Mesendoderm (in vitro differentiated cells): ENCODE results near the gene HMGXB3.

Experiments used
- DNase-seq: peaks from one replicate; pipeline ENCODE4 v3.0.0; 2013
- H2AK5ac ChIP-seq: 2 replicates; pipeline ENCODE4 v1.6.1; 2013; ENCODE audit warnings: low read length, inconsistent platforms
- H2BK120ac ChIP-seq: 2 replicates; pipeline ENCODE4 v1.6.1; 2013; ENCODE audit warnings: low read depth, mild to moderate bottlenecking, low read length, moderate library complexity, mixed read lengths
- H2BK15ac ChIP-seq: replicated peaks from 2 replicates; pipeline ENCODE4 v1.6.1; 2013; ENCODE audit warnings: low read depth, mild to moderate bottlenecking, moderate library complexity
- H2BK5ac ChIP-seq: 2 replicates; pipeline ENCODE4 v1.6.1; 2013; ENCODE audit warnings: low read length, inconsistent platforms
- H3K18ac ChIP-seq: 2 replicates; pipeline ENCODE4 v1.6.1; 2013; ENCODE audit warnings: mild to moderate bottlenecking, low read length, mixed read lengths
- H3K23ac ChIP-seq: one replicate; pipeline ENCODE4 v1.6.1; 2013; ENCODE audit warnings: low read length
- H3K27ac ChIP-seq: 2 replicates; pipeline ENCODE4 v1.5.1; 2013; ENCODE audit warnings: low read depth, mild to moderate bottlenecking, inconsistent platforms, low read length, moderate library complexity
- H3K27me3 ChIP-seq: 2 replicates; pipeline ENCODE4 v1.6.1; 2013; ENCODE audit warnings: low read length, control low read depth, mild to moderate bottlenecking, inconsistent platforms; ENCODE audit not compliant: insufficient read depth, poor library complexity
- H3K36me3 ChIP-seq: 2 replicates; pipeline ENCODE4 v1.6.1; 2013; ENCODE audit warnings: low read length, inconsistent platforms; ENCODE audit not compliant: control insufficient read depth, insufficient read depth
- H3K4ac ChIP-seq: one replicate; pipeline ENCODE4 v1.6.1; 2013; ENCODE audit warnings: low read depth, mild to moderate bottlenecking, low read length, moderate library complexity
- H3K4me1 ChIP-seq: 2 replicates; pipeline ENCODE4 v1.6.1; 2013; ENCODE audit warnings: low read depth, low read length, inconsistent platforms; ENCODE audit not compliant: control insufficient read depth
- H3K4me2 ChIP-seq: 2 replicates; pipeline ENCODE4 v1.6.1; 2013; ENCODE audit warnings: low read length
- H3K4me3 ChIP-seq: 2 replicates; pipeline ENCODE4 v1.5.1; 2013; ENCODE audit warnings: mild to moderate bottlenecking, low read length
- H3K56ac ChIP-seq: one replicate; pipeline ENCODE4 v1.6.1; 2013; ENCODE audit warnings: low read length
- H3K79me1 ChIP-seq: 2 replicates; pipeline ENCODE4 v1.6.1; 2013; ENCODE audit warnings: low read length, inconsistent platforms
- H3K79me2 ChIP-seq: 2 replicates; pipeline ENCODE4 v1.6.1; 2013; ENCODE audit warnings: mild to moderate bottlenecking, low read length; ENCODE audit not compliant: control insufficient read depth, insufficient read depth
- H3K9ac ChIP-seq: 2 replicates; pipeline ENCODE4 v1.6.1; 2013; ENCODE audit warnings: low read length, inconsistent platforms
- H4K5ac ChIP-seq: one replicate; pipeline ENCODE4 v1.6.1; 2013; ENCODE audit warnings: low read length
- H4K8ac ChIP-seq: one replicate; pipeline ENCODE4 v1.6.1; 2013; ENCODE audit warnings: low read depth, mild to moderate bottlenecking, control low read depth, low read length, moderate library complexity
- WGBS: extraction: QIAGEN DNeasy Blood & Tissue Kit; methylation state at CpG from one replicate; pipeline ENCODE4 v1.1.7; 2013; ENCODE audit warnings: low lambda C conversion rate, missing lambda C conversion rate; ENCODE audit not compliant: insufficient coverage; ENCODE audit errors: extremely low coverage; 5-methylcytosine and 5-hydroxymethylcytosine counted together

Gene HMGXB3

GRCh38 chr5:150052226-150052955 lies 51.9 kb downstream of the HMGXB3 start:
- no peak overlapping the region for H3K4me2 ChIP-seq
- no peak overlapping the region for H3K27ac ChIP-seq
- no peak overlapping the region for H2AK5ac ChIP-seq
- H3K4ac ChIP-seq, result no peak overlapping the region
- H3K56ac ChIP-seq, result no peak overlapping the region
- no peaks in the 10 kb centered on the region for H3K4me1 ChIP-seq
- H3K79me1 ChIP-seq, result no peaks in the 10 kb centered on the region
- H3K4me3 ChIP-seq, result no peak overlapping the region
- H3K27me3 ChIP-seq, result no peaks in the 10 kb centered on the region
- no CpG with 5 or more reads among the region's 6 CpGs for WGBS
- H3K9ac ChIP-seq, result no peak overlapping the region
- H3K23ac ChIP-seq, result no peak overlapping the region
- H4K5ac ChIP-seq, result no peak overlapping the region
- H2BK5ac ChIP-seq, result no peak overlapping the region
- H3K18ac ChIP-seq, result no peak overlapping the region
- DNase-seq, result no peak
- no peak overlapping the region for H2BK15ac ChIP-seq
- peaks cover 26% of the 10 kb centered on the region for H3K36me3 ChIP-seq
- H3K79me2 ChIP-seq, result no peaks in the 10 kb centered on the region
- no peak overlapping the region for H4K8ac ChIP-seq
- no peak overlapping the region for H2BK120ac ChIP-seq

GRCh38 chr5:150052956-150053712 lies 52.6 kb downstream of the HMGXB3 start:
- H3K9ac ChIP-seq, result no peak overlapping the region
- WGBS, result no CpG with 5 or more reads among the region's 9 CpGs
- no peak for DNase-seq
- H4K8ac ChIP-seq, result no peak overlapping the region
- no peak overlapping the region for H3K4me3 ChIP-seq
- no peak overlapping the region for H3K4me2 ChIP-seq
- no peaks in the 10 kb centered on the region for H3K27me3 ChIP-seq
- H2BK5ac ChIP-seq, result no peak overlapping the region
- H3K36me3 ChIP-seq, result peaks cover 25% of the 10 kb centered on the region
- no peak overlapping the region for H3K27ac ChIP-seq
- H2AK5ac ChIP-seq, result no peak overlapping the region
- H3K4ac ChIP-seq, result no peak overlapping the region
- no peaks in the 10 kb centered on the region for H3K79me2 ChIP-seq
- H3K23ac ChIP-seq, result no peak overlapping the region
- H3K79me1 ChIP-seq, result no peaks in the 10 kb centered on the region
- H2BK120ac ChIP-seq, result no peak overlapping the region
- H3K56ac ChIP-seq, result no peak overlapping the region
- H4K5ac ChIP-seq, result no peak overlapping the region
- H3K4me1 ChIP-seq, result peaks cover 2% of the 10 kb centered on the region
- H2BK15ac ChIP-seq, result no peak overlapping the region
- no peak overlapping the region for H3K18ac ChIP-seq

GRCh38 chr5:150053713-150054392 lies 53.3 kb downstream of the HMGXB3 start:
- Histone ChIP-seq H4K8ac (no peak overlapping the region), H3K23ac (no peak overlapping the region), H2BK15ac (no peak overlapping the region), H3K27ac (no peak overlapping the region), H3K79me2 (no peaks in the 10 kb centered on the region), H3K4me1 (peaks cover 4% of the 10 kb centered on the region), H3K9ac (no peak overlapping the region), H2BK120ac (no peak overlapping the region), H3K4me3 (no peak overlapping the region), H3K4me2 (no peak overlapping the region), H3K79me1 (no peaks in the 10 kb centered on the region), H2BK5ac (no peak overlapping the region), H3K27me3 (no peaks in the 10 kb centered on the region), H4K5ac (no peak overlapping the region), H2AK5ac (no peak overlapping the region), H3K18ac (no peak overlapping the region), H3K36me3 (peaks cover 24% of the 10 kb centered on the region), H3K4ac (no peak overlapping the region), H3K56ac (no peak overlapping the region)
- no CpG with 5 or more reads among the region's 14 CpGs for WGBS
- no peak for DNase-seq

GRCh38 chr5:150054569-150054968 lies 54.0 kb downstream of the HMGXB3 start:
- Histone ChIP-seq H3K36me3 (peaks cover 22% of the 10 kb centered on the region), H4K5ac (no peak overlapping the region), H3K23ac (no peak overlapping the region), H3K79me2 (no peaks in the 10 kb centered on the region), H3K27me3 (no peaks in the 10 kb centered on the region), H2BK5ac (no peak overlapping the region), H3K4me2 (no peak overlapping the region), H3K79me1 (no peaks in the 10 kb centered on the region), H3K4ac (no peak overlapping the region), H3K9ac (no peak overlapping the region), H2BK120ac (no peak overlapping the region), H3K4me3 (no peak overlapping the region), H3K56ac (no peak overlapping the region), H2BK15ac (no peak overlapping the region), H2AK5ac (no peak overlapping the region), H4K8ac (no peak overlapping the region), H3K4me1 (peaks cover 4% of the 10 kb centered on the region), H3K27ac (no peak overlapping the region), H3K18ac (no peak overlapping the region)
- no CpG with 5 or more reads among the region's 2 CpGs for WGBS
- DNase-seq, result no peak

DNA sequence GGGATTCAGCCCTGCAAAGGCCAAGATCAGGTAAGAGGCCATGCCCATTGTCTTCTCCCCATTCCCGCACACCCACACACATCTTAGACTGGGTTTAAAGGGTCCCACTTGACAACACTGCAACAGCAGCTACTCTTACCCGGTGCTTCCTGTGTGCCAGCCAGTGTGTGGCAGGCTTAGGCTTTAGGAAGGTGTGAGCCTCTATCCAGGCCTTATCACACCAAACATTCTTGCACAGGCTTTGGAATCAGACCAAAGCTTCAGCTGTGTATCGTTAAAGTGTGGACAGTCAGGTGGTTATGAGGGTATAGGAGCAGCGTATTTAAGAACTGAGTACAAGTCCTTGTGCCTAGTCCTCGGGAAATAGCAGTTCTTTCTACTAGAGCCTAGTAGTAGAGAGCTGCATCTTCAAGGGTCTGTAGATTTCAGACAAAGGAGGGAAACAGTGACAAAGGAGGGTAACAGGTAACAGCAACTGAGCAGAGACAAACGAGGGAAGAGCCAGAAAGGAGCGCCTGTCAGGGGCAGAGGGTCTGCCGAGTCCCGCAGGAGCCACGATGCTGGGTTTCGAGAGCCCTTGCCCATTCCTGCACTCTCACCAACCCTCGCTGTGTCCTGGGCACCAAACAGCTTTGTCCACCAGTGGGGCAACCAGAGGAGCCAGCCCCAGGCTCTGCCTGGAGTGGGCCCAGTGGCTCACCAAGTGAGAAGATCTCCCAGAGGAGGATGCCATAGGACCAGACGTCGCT lies 55.0 kb downstream of the HMGXB3 start:
- Histone ChIP-seq H3K4me3 (no peak overlapping the region), H2BK15ac (no peak overlapping the region), H3K4me2 (no peak overlapping the region), H3K4ac (no peak overlapping the region), H3K9ac (no peak overlapping the region), H3K27ac (no peak overlapping the region), H2BK5ac (no peak overlapping the region), H3K4me1 (peaks cover 4% of the 10 kb centered on the region), H3K79me2 (no peaks in the 10 kb centered on the region), H4K5ac (no peak overlapping the region), H3K18ac (no peak overlapping the region), H3K23ac (no peak overlapping the region), H3K56ac (no peak overlapping the region), H2BK120ac (no peak overlapping the region), H2AK5ac (no peak overlapping the region), H3K36me3 (peaks cover 17% of the 10 kb centered on the region), H4K8ac (no peak overlapping the region), H3K27me3 (no peaks in the 10 kb centered on the region), H3K79me1 (no peaks in the 10 kb centered on the region)
- DNase-seq, result no peak
- WGBS, result no CpG with 5 or more reads among the region's 14 CpGs
